AG10803 (cell line): ENCODE measurements around the gene SPOCK1.

Experiments
- DNase-seq: peaks from one replicate; pipeline ENCODE4 v3.0.0; 2010; ENCODE audit warnings: low read depth
- H3K4me3 ChIP-seq: 2 replicates; pipeline ENCODE4 v1.5.1; 2011; ENCODE audit warnings: mild to moderate bottlenecking, low read length, control low read depth
- TF ChIP-seq, protein P1 (sequence below): conservative IDR thresholded peaks from 2 replicates; pipeline ENCODE4 v1.5.1; 2011; ENCODE audit warnings: mild to moderate bottlenecking, low read length, control low read depth, inconsistent platforms

Gene SPOCK1

GRCh38 chr5:137412136-137412535 is 87.0 kb downstream of the SPOCK1 start:
- DNase-seq = no peak
- TF ChIP-seq, protein P1, sequence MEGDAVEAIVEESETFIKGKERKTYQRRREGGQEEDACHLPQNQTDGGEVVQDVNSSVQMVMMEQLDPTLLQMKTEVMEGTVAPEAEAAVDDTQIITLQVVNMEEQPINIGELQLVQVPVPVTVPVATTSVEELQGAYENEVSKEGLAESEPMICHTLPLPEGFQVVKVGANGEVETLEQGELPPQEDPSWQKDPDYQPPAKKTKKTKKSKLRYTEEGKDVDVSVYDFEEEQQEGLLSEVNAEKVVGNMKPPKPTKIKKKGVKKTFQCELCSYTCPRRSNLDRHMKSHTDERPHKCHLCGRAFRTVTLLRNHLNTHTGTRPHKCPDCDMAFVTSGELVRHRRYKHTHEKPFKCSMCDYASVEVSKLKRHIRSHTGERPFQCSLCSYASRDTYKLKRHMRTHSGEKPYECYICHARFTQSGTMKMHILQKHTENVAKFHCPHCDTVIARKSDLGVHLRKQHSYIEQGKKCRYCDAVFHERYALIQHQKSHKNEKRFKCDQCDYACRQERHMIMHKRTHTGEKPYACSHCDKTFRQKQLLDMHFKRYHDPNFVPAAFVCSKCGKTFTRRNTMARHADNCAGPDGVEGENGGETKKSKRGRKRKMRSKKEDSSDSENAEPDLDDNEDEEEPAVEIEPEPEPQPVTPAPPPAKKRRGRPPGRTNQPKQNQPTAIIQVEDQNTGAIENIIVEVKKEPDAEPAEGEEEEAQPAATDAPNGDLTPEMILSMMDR = no peak
- H3K4me3 ChIP-seq = no peak overlapping the region

GRCh38 chr5:137410234-137411010 is 88.7 kb downstream of the SPOCK1 start:
- no peak for DNase-seq
- no peak overlapping the region for H3K4me3 ChIP-seq
- TF ChIP-seq, protein P1 = no peak

DNA sequence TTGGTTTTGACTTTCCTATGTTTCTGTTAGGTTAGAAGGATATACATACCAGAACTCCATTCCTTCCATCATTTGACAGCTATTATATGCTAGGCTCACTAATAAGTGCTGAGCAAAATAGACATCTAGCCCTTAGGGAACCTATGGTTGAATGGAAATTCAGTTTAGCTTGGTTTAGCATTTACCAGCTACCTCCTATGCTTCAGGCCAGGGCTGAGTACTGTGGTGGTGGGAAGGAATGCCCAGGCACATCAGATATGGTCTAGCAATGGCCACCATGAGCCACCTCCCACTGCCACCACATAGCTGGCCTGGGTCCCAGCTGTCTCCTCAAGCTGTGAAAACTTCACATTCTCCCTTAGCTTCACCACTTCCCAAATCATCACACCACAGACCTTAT is 89.4 kb downstream of the SPOCK1 start:
- no peak for DNase-seq
- TF ChIP-seq, protein P1 = no peak
- no peak overlapping the region for H3K4me3 ChIP-seq

GRCh38 chr5:137407090-137407489 is 92.0 kb downstream of the SPOCK1 start:
- no peak for DNase-seq
- TF ChIP-seq, protein P1 = no peak
- H3K4me3 ChIP-seq = no peak overlapping the region

- H3K4me3 ChIP-seq = no peak overlapping the region
- TF ChIP-seq, protein P1 = no peak
- DNase-seq = no peak
Observed at GRCh38 chr5:137405393-137405792, 93.7 kb downstream of the SPOCK1 start.

DNA sequence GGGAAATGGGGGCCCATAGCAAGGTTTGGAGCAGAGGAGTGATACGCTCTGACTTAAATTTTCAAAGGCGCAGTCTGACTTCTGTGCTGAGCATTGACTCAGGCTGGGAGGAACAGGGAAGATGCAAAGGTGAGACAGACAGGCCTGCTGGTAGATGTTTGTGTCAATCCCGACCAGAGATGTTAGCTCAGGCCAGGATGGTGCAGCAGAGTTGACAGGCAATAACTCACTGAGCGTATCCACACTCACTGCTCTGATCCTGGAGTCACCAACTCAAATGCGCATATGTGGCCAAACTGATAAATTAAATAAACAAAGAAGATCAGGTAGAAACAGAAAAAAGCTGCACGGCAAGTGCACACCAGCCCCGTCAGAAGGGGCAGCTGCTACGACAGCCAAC is 95.3 kb downstream of the SPOCK1 start:
- no peak overlapping the region for H3K4me3 ChIP-seq
- TF ChIP-seq, protein P1 = no peak
- DNase-seq = no peak

GRCh38 chr5:137402436-137403187 is 96.5 kb downstream of the SPOCK1 start:
- DNase-seq = no peak
- TF ChIP-seq, protein P1 = no peak
- no peak overlapping the region for H3K4me3 ChIP-seq
